GM21723 (cell line): Measurements from ENCODE around the gene CRYL1.

ENCODE experiments used
- ATAC-seq: cut with Tn5 transposase; IDR thresholded peaks from one replicate; pipeline ENCODE4 v1.9.1; 2021; ENCODE audit warnings: mild to moderate bottlenecking, moderate library complexity; ENCODE audit not compliant: unreplicated experiment

The CRYL1 gene, protein sequence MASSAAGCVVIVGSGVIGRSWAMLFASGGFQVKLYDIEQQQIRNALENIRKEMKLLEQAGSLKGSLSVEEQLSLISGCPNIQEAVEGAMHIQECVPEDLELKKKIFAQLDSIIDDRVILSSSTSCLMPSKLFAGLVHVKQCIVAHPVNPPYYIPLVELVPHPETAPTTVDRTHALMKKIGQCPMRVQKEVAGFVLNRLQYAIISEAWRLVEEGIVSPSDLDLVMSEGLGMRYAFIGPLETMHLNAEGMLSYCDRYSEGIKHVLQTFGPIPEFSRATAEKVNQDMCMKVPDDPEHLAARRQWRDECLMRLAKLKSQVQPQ

DNA sequence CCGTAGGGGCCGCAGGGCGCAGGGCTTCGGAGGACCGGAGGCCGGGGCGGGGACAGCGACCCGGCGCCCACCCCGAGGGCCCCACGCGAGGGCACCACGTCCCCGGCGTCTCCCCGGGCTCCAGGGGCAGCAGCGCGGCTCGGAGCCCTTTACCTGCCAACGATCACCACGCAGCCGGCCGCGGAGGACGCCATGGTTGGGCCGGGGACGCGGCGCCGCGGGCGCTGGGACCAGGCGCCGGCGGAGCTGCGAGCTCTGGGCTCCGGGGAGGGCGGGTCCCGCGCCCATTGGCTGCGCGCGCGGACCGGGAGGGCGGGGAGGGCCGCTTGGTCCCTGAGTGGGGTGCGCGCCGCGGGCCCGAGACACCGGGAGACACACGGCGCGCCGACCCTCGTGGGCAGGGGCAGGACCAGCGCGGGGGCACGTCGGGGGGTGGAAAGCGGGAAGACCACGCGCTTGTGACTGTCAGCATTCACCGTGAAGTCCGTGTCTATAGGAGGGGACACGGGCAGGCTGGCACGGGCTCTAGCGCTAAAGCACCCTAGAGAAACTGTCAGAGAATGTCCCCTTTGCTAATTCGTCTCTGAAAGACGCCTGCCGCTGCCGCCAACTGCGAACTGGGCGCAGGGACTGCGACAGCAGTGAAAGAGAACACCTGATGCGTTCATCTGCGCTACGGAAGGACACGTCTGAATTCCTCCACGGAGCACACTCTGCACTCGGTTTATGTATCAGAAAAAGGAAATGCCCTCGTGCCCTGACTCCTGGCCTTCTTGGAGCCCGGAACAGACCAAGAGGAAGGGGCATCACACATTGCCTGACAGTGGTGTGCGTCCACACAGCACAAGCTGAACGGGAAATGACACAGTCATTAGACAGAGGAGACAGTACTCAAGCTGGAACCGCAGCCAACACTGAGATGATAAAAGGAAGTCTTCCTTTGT is at the start of gene CRYL1:
Gene CRYL1, minus strand, starts transcription at position 257 of the 944 bp plus-strand sequence. Its CDS starts 63 bp downstream, at position 194.
- peak; percentile 82 for ATAC-seq

DNA sequence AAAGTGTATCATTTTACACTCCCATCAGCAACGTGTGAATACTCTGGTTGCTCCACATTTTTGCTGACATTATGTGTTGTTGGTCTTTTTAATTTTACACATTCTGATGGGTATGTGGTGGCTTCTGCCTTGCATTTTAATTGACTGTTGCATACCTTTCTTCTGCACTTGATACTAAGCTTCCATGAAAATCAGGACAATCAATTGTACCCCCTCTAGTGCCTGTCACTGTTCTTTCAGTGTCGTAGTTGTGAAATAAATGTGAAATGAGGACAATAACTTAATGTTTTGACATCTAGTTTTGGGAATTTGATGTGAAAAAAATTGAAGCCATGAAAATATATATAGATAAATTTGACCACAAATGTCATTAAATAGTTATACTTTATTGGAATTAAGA is 48.0 kb upstream of the CRYL1 start:
- ATAC-seq, result no peak

GRCh38 chr13:20573186-20573585 is 47.5 kb upstream of the CRYL1 start:
- no peak for ATAC-seq

- no peak for ATAC-seq
Observed at GRCh38 chr13:20571676-20572075, 46.0 kb upstream of the CRYL1 start.

GRCh38 chr13:20570517-20570916 is 44.9 kb upstream of the CRYL1 start:
- no peak for ATAC-seq

GRCh38 chr13:20567881-20568528 is 42.3 kb upstream of the CRYL1 start:
- no peak for ATAC-seq

- peak; percentile 92 for ATAC-seq
Observed at GRCh38 chr13:20566898-20567874, 41.5 kb upstream of the CRYL1 start, which contains the start of gene IFT88. IFT88 (plus strand) TSS chr13:20567157; CDS start chr13:20574386, 7,229 bp downstream.

GRCh38 chr13:20566468-20566897 is 40.8 kb upstream of the CRYL1 start:
- peak; percentile 34 for ATAC-seq

- ATAC-seq, result no peak
Observed at GRCh38 chr13:20565115-20565736, 39.6 kb upstream of the CRYL1 start.

DNA sequence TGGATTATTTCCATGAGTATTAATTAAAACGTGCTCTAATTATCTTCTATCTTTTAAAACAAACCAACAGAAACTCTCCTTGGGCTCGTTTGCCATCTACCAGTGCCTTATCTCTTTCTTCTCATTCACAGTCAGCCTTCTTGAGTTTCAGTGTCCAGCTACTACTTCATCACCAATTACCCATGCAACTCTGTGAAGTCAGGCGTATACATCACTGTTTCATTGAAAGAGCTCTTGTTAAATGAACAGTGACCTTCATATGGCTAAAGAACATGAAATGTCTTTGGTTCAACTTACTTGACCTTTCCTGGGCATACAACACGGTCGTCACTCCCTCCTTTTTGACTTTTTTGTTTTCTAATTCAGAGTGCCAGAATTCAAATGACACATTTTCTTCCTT is 36.1 kb upstream of the CRYL1 start:
- no peak for ATAC-seq

- ATAC-seq, result no peak
Observed at GRCh38 chr13:20559659-20560356, 34.2 kb upstream of the CRYL1 start.

- ATAC-seq, result no peak
Observed at GRCh38 chr13:20558982-20559381, 33.3 kb upstream of the CRYL1 start.

DNA sequence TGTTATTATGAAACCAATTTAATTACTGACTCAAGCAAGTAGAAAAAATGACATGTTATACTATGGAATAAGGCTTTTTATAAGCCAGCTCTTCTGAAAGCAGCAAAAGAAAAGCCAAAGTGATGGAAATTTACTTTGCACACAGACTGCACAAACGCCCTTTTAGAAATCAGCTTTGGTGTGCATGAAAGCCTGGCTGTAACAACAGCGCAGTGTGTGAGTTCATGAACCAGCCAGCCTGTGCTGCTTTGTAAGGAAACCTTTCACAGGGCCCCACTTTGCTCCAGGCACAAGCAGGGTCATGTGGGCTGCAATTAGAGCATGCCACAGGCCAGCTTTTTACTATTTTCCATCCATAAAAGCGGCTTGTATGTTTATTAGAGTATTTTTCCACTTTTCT is 27.7 kb upstream of the CRYL1 start:
- no peak for ATAC-seq

DNA sequence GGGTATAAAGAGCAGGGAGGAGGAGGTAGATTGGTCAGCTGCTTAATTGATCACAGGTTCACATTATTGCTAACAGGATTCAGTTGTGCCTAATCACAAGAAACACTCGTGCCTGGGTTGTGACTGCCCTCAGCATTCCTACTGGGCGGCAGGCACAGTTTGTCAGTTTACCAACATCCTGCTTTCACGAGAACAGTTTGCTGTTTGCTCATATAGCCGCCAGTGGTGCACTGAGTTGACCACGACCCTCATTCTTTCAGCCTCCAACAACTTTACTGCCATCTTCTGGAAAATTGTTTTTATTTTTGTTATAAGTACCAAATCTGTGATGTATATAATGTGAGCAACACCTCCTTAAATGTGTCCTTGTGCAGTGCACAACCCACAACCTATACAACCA is 25.1 kb upstream of the CRYL1 start:
- no peak for ATAC-seq

DNA sequence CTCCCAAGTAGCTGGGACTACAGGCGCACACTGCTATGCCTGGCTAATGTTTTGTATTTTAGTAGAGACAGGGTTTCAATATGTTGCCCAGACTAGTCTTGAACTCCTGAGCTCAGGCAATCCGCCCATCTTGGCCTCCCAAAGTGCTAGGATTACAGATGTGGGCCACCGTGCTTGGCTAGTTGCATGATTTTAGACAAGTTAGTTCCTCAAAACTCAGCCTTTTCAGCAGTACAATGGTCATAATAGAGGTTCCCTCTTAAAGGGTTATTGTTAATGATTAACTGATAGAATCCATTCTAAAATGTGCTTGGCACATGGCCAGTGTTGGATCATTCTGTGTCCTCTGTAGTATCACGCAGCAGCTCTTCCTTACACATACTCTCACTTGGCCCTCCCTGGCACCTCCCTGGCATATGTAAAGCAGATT is 21.8 kb upstream of the CRYL1 start:
- no peak for ATAC-seq

DNA sequence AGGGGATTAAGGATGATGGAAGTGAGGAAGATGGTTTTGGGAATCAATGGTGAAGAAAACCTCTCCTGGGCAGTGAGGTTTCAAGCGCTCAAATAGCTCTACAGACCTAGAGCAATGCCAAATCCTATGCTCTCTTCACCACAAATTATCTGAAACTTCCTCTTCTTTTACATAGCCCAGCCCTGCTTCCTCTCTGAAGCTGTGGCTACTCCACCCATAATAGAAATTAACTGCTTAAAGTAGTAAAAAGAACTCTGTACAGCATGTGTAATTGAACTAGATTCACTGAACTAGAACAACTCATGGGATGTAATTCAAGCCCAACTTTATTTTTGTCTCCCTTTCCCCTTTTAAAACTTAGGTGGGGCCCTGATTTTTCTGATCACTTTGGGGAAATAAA is 20.9 kb upstream of the CRYL1 start:
- no peak for ATAC-seq

- no peak for ATAC-seq
Observed at GRCh38 chr13:20544201-20544923, 18.7 kb upstream of the CRYL1 start.

GRCh38 chr13:20536992-20537391 is 11.3 kb upstream of the CRYL1 start:
- ATAC-seq, result no peak
